OCI-LY7 (cell line): ENCODE results near the gene RAG2.

Experiments used
- CTCF ChIP-seq: fragments of 200-600 bp; sonication (generic); conservative IDR thresholded peaks from 2 replicates; pipeline ENCODE4 v1.5.1; 2014; ENCODE audit warnings: mild to moderate bottlenecking, antibody characterized with exemption, low read length, moderate library complexity, mixed read lengths
- EZH2phosphoT487 ChIP-seq: fragments of 200-600 bp; sonication (generic); IDR thresholded peaks from 2 replicates; pipeline ENCODE4 v1.6.1; 2018; ENCODE audit warnings: low read depth, borderline replicate concordance, mild to moderate bottlenecking, mixed run types, antibody characterized with exemption, low read length, moderate library complexity, mixed read lengths

- TF ChIP-seq CTCF: no peak
- TF ChIP-seq EZH2phosphoT487: no peak
These were observed 14.4 kb downstream of the RAG2 start for GRCh38 chr11:36583667-36584066.
